Hypothalamus (tissue), 51 donors: ENCODE results near the gene PCNT.
"Not testable (repeated sequence)": the region's sequence is repeated elsewhere in the genome, so short reads cannot be mapped to it uniquely, and the experiment has no call there.

Experiments used
- DNase-seq, 51 donors: peaks; one replicate each; lab custom pipeline; 2025; lab: John Stamatoyannopoulos, UW

Gene PCNT

GRCh38 chr21:46356494-46357334, 32.8 kb downstream of the PCNT start:
- no peak for DNase-seq

- no peak for DNase-seq
Measured at GRCh38 chr21:46357335-46357604, 33.3 kb downstream of the PCNT start.

GRCh38 chr21:46357684-46358425, 33.9 kb downstream of the PCNT start:
- no peak for DNase-seq

- no peak for DNase-seq
Measured at GRCh38 chr21:46361176-46361575, 37.2 kb downstream of the PCNT start.

GRCh38 chr21:46361935-46362334, 38.0 kb downstream of the PCNT start:
- no peak for DNase-seq

GRCh38 chr21:46362946-46363345, 39.0 kb downstream of the PCNT start:
- DNase-seq, result no peak

- DNase-seq, result no peak
Measured at GRCh38 chr21:46363698-46364097, 39.7 kb downstream of the PCNT start.

GRCh38 chr21:46366091-46366490, 42.1 kb downstream of the PCNT start:
- no peak for DNase-seq

- DNase-seq, result no peak
Measured at GRCh38 chr21:46366561-46366960, 42.6 kb downstream of the PCNT start.

- no peak for DNase-seq
Measured at GRCh38 chr21:46366966-46367365, 43.0 kb downstream of the PCNT start.

- DNase-seq, result no peak
Measured at GRCh38 chr21:46368533-46369285, 44.8 kb downstream of the PCNT start.

- no peak for DNase-seq
Measured at GRCh38 chr21:46369520-46370235, 45.7 kb downstream of the PCNT start.

- DNase-seq, result no peak
Measured at GRCh38 chr21:46371204-46372013, 47.5 kb downstream of the PCNT start.

GRCh38 chr21:46372014-46372485, 48.1 kb downstream of the PCNT start:
- no peak for DNase-seq

- not testable (repeated sequence) for DNase-seq
Measured at GRCh38 chr21:46372947-46373346, 49.0 kb downstream of the PCNT start.

- DNase-seq, result no peak
Measured at GRCh38 chr21:46374761-46375389, 50.9 kb downstream of the PCNT start.

- DNase-seq, result no peak
Measured at GRCh38 chr21:46375560-46376230, 51.7 kb downstream of the PCNT start.

- DNase-seq, result no peak
Measured at GRCh38 chr21:46376231-46376628, 52.3 kb downstream of the PCNT start.
